Endodermal cell (in vitro differentiated cells): ENCODE data around the gene ATP6V0B. TPM values are rescaled to one million over a fixed set of nuclear protein-coding genes. Genes with fewer than 3 reads are reported as not detected.

Experiments
- DNase-seq: peaks from one replicate; pipeline ENCODE4 v3.0.0-alpha.2; 2017
- H3K27ac ChIP-seq: 2 replicates; pipeline ENCODE4 v1.5.1; 2013; ENCODE audit warnings: mild to moderate bottlenecking, low read depth, low read length, moderate library complexity
- H3K27me3 ChIP-seq: 2 replicates; pipeline ENCODE4 v1.6.1; 2013; ENCODE audit warnings: mild to moderate bottlenecking, low read length, moderate library complexity; ENCODE audit not compliant: insufficient read depth, control insufficient read depth, poor library complexity, severe bottlenecking
- H3K36me3 ChIP-seq: 2 replicates; pipeline ENCODE4 v1.7.0; 2013; ENCODE audit warnings: mild to moderate bottlenecking, low read length, moderate library complexity; ENCODE audit not compliant: control insufficient read depth, insufficient read depth
- H3K4me1 ChIP-seq: one replicate; pipeline ENCODE4 v1.7.0; 2013; ENCODE audit warnings: low read length; ENCODE audit not compliant: control insufficient read depth, insufficient read depth
- H3K4me3 ChIP-seq: 2 replicates; pipeline ENCODE4 v1.5.1; 2013; ENCODE audit warnings: mild to moderate bottlenecking, low read length, moderate library complexity
- H3K9ac ChIP-seq: 2 replicates; pipeline ENCODE4 v1.6.1; 2013; ENCODE audit warnings: mild to moderate bottlenecking, low read length, moderate library complexity; ENCODE audit not compliant: poor library complexity, severe bottlenecking; ENCODE audit errors: extremely low read depth
- H3K9me3 ChIP-seq: 2 replicates; pipeline ENCODE4 v1.6.1; 2013; ENCODE audit warnings: mild to moderate bottlenecking, low read length, moderate library complexity; ENCODE audit not compliant: control insufficient read depth
- H3K27ac Mint-ChIP-seq: 2 replicates; pipeline ENCODE4 v1.8.0; 2020; ENCODE audit warnings: mixed read lengths
- H3K27me3 Mint-ChIP-seq: 2 replicates; pipeline ENCODE4 v1.8.0; 2021; ENCODE audit warnings: mild to moderate bottlenecking, mixed read lengths; ENCODE audit not compliant: insufficient read depth
- H3K36me3 Mint-ChIP-seq: 2 replicates; pipeline ENCODE4 v1.8.0; 2020; ENCODE audit warnings: low read depth, mixed read lengths
- H3K4me1 Mint-ChIP-seq: 2 replicates; pipeline ENCODE4 v1.8.0; 2020; ENCODE audit warnings: mixed read lengths
- H3K4me3 Mint-ChIP-seq: 2 replicates; pipeline ENCODE4 v1.8.0; 2020; ENCODE audit warnings: mild to moderate bottlenecking, moderate library complexity, mixed read lengths
- H3K9me3 Mint-ChIP-seq: 2 replicates; pipeline ENCODE4 v1.8.0; 2020; ENCODE audit warnings: mild to moderate bottlenecking, mixed read lengths
- WGBS, 2 experiments: methylation state at CpG; one replicate each; pipeline versions ENCODE4 v1.1.5 to v1.1.7; 2013; ENCODE audit warnings: missing lambda C conversion rate in 2 of 2, mixed read lengths in 1 of 2; ENCODE audit not compliant: insufficient coverage in 1 of 2, insufficient read length in 1 of 2; 5-methylcytosine and 5-hydroxymethylcytosine counted together
- total RNA-seq, 2 donors: library from RNA; stranded (reverse); fragmentation: NEBNext Ultra II Directional in 1 of 2; extraction: Animal tissue kit (Norgen Biotek cat#: 25700) in 1 of 2; gene quantifications; 2 replicates in 1 of 2; 3 replicates in 1 of 2; pipeline ENCODE4 v1.2.1, GENCODE V29; 2021
- TF ChIP-seq, protein P1 (sequence below): fragments of 200-600 bp; sonication (generic); conservative IDR thresholded peaks from 2 replicates; pipeline ENCODE4 v1.5.0; 2021; ENCODE audit warnings: antibody characterized with exemption, mild to moderate bottlenecking

Gene ATP6V0B
- total RNA-seq, 2 donors from 2014 or later = 108 to 116 TPM

DNA sequence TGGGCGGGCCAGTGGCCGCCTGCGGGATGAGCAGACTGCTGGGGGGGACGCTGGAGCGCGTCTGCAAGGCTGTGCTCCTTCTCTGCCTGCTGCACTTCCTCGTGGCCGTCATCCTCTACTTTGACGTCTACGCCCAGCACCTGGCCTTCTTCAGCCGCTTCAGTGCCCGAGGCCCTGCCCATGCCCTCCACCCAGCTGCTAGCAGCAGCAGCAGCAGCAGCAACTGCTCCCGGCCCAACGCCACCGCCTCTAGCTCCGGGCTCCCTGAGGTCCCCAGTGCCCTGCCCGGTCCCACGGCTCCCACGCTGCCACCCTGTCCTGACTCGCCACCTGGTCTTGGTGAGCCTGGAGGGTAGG, 6.4 kb downstream of the ATP6V0B start:
- peaks cover 46% of the 10 kb centered on the region for H3K36me3 Mint-ChIP-seq
- H3K9ac ChIP-seq = no peak overlapping the region
- H3K4me1 ChIP-seq = peaks cover 4% of the 10 kb centered on the region
- H3K9me3 ChIP-seq = no peaks in the 10 kb centered on the region
- H3K36me3 ChIP-seq = peaks cover 26% of the 10 kb centered on the region
- no peak overlapping the region for H3K27ac Mint-ChIP-seq
- H3K27me3 Mint-ChIP-seq = no peaks in the 10 kb centered on the region
- 87 to 92% methylated on average over 5 to 20 of the region's 20 CpGs for WGBS, 2 experiments
- TF ChIP-seq, protein P1, sequence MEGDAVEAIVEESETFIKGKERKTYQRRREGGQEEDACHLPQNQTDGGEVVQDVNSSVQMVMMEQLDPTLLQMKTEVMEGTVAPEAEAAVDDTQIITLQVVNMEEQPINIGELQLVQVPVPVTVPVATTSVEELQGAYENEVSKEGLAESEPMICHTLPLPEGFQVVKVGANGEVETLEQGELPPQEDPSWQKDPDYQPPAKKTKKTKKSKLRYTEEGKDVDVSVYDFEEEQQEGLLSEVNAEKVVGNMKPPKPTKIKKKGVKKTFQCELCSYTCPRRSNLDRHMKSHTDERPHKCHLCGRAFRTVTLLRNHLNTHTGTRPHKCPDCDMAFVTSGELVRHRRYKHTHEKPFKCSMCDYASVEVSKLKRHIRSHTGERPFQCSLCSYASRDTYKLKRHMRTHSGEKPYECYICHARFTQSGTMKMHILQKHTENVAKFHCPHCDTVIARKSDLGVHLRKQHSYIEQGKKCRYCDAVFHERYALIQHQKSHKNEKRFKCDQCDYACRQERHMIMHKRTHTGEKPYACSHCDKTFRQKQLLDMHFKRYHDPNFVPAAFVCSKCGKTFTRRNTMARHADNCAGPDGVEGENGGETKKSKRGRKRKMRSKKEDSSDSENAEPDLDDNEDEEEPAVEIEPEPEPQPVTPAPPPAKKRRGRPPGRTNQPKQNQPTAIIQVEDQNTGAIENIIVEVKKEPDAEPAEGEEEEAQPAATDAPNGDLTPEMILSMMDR = no peak
- H3K4me1 Mint-ChIP-seq = peaks cover 18% of the 10 kb centered on the region
- H3K4me3 Mint-ChIP-seq = peak overlapping the region; percentile 81
- no peak overlapping the region for H3K4me3 ChIP-seq
- H3K27me3 ChIP-seq = no peaks in the 10 kb centered on the region
- DNase-seq = no peak
- no peak overlapping the region for H3K27ac ChIP-seq
- H3K9me3 Mint-ChIP-seq = no peaks in the 10 kb centered on the region

DNA sequence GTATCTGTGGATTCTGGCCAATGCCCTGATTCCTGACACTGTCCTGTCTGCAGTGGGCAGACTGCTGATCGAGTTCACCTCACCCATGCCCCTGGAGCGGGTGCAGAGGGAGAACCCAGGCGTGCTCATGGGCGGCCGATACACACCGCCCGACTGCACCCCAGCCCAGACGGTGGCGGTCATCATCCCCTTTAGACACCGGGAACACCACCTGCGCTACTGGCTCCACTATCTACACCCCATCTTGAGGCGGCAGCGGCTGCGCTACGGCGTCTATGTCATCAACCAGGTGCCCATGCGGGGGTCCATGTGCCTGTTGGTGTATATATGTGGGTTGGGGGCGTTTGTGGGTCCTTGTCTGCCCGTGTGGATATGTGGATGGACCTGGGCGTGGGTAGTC, 6.9 kb downstream of the ATP6V0B start:
- Histone ChIP-seq H3K27ac (no peak overlapping the region), H3K27me3 (no peaks in the 10 kb centered on the region), H3K4me3 (no peak overlapping the region), H3K4me1 (peaks cover 4% of the 10 kb centered on the region), H3K9me3 (no peaks in the 10 kb centered on the region), H3K9ac (no peak overlapping the region), H3K36me3 (peaks cover 26% of the 10 kb centered on the region)
- Mint-ChIP-seq H3K4me3 (no peak overlapping the region), H3K4me1 (peaks cover 22% of the 10 kb centered on the region), H3K27ac (no peak overlapping the region), H3K9me3 (no peaks in the 10 kb centered on the region), H3K36me3 (peaks cover 41% of the 10 kb centered on the region), H3K27me3 (no peaks in the 10 kb centered on the region)
- TF ChIP-seq, protein P1 = no peak
- DNase-seq = no peak
- 95 to 97% methylated on average over 10 to 20 of the region's 20 CpGs for WGBS, 2 experiments

DNA sequence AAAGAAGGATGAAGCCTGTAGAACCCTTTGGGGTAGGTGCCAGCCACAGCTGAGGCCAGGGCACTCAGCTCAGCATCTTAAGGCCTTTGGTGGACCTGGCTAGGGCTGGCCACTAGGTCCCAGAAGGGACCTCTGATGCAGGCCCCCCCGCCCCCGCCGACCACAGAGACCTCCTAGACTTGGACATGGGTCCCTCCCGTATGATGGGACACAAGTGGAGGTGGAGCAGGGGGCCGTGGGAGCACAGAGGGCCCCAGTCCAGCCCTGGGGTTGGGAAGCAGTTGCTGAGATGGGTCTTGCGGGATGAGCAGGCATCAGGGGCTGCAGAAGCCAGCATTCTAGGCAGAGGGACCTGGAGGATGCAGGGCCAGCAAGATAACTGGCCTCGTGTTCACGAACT, 7.5 kb downstream of the ATP6V0B start:
- Histone ChIP-seq H3K4me3 (no peak overlapping the region), H3K9ac (no peak overlapping the region), H3K27ac (no peak overlapping the region), H3K4me1 (peaks cover 4% of the 10 kb centered on the region), H3K9me3 (no peaks in the 10 kb centered on the region), H3K27me3 (no peaks in the 10 kb centered on the region), H3K36me3 (peaks cover 21% of the 10 kb centered on the region)
- peaks cover 35% of the 10 kb centered on the region for H3K36me3 Mint-ChIP-seq
- H3K27me3 Mint-ChIP-seq = no peaks in the 10 kb centered on the region
- WGBS, 2 experiments = 95 to 96% methylated on average over 7 to 8 of the region's 8 CpGs
- DNase-seq = no peak
- H3K27ac Mint-ChIP-seq = no peak overlapping the region
- H3K4me3 Mint-ChIP-seq = no peak overlapping the region
- no peaks in the 10 kb centered on the region for H3K9me3 Mint-ChIP-seq
- peaks cover 28% of the 10 kb centered on the region for H3K4me1 Mint-ChIP-seq
- TF ChIP-seq, protein P1 = no peak
